HEK293T (cell line): ENCODE results near the gene QRFP.

Experiments used
- BHLHE40 ChIP-seq: fragments of 450-650 bp; IDR thresholded peaks from 2 replicates; pipeline ENCODE4 v1.6.1; 2016; ENCODE audit warnings: mild to moderate bottlenecking, moderate library complexity, borderline replicate concordance
- CTBP1 ChIP-seq: fragments of 450-650 bp; IDR thresholded peaks from 2 replicates; pipeline ENCODE4 v1.6.1; 2016; ENCODE audit warnings: borderline replicate concordance
- SUZ12 ChIP-seq: fragments of 450-650 bp; IDR thresholded peaks from 2 replicates; pipeline ENCODE4 v1.6.1; 2016; ENCODE audit warnings: mild to moderate bottlenecking
- TARDBP ChIP-seq: fragments of 450-650 bp; IDR thresholded peaks from 2 replicates; pipeline ENCODE4 v1.6.1; 2016
- ZNF384 ChIP-seq: fragments of 450-650 bp; IDR thresholded peaks from 2 replicates; pipeline ENCODE4 v1.6.1; 2016

DNA sequence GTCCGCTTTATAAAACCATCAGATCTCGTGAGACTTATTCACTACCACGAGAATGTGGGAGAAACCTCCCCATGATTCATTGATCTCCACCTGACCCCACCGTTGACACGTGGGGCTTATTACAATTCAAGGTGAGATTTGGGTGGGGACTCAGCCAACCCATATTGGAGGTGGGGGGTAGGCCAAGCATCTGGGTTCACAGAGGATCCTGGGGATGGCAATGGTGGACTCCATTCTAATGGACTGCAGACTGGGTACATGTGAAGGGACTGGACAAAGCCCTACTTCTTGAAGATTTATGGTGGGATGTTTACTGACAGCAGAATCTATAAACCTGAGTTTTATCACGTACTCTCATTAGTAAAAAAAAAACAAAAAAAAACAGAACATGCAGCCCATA lies 15.1 kb downstream of the QRFP start:
- TF ChIP-seq SUZ12, result no peak
- TF ChIP-seq TARDBP, result no peak
- no peak for TF ChIP-seq BHLHE40
- no peak for TF ChIP-seq CTBP1
- no peak for TF ChIP-seq ZNF384
